Measurements from ENCODE around the gene MYBBP1A.
"Not testable (repeated sequence)": the region's sequence is repeated elsewhere in the genome, so short reads cannot be mapped to it uniquely, and the experiment has no call there.

The MYBBP1A gene

DNA sequence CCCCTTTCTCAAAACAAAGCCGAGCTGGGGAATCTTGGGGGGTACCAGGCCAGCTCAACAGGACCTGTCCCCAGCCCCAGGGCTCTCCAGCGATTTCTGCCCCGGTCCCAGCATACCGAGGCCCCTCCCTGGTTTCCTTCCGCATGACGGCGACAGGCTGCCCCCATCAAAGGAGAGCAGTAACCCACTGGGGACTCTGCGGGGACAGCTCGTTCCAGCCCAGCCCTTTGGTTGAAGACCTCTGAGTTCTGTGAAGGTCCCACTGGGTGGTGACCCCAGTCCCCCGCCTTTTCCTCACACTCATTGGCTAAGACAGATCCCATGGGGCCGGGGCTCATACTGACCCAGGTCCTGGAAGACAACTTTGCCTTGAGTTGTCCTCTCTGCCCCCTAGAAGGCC is 33.2 kb upstream of the MYBBP1A start:
- DNase-seq = no peak

DNA sequence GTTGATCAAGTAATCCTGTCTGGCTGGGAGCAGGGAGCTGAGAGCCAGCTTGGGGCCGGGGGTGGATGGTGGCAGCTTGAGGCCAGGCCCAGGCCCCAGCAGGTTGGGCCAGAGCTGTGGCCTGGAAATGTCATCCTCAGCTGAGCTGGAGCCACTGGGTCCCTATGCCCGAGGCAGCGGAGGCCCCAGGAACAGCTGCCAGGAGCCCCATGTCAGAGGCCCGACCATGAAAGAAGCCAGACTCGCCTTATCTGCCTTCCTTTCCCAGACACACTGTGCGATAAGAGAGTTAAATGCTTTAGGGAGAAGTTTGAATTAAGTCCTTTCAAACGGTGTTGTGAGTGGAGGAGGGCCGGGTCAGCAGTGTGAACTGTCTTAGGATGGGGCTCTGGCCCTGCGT is 32.6 kb upstream of the MYBBP1A start:
- DNase-seq = peak; percentile 52

DNA sequence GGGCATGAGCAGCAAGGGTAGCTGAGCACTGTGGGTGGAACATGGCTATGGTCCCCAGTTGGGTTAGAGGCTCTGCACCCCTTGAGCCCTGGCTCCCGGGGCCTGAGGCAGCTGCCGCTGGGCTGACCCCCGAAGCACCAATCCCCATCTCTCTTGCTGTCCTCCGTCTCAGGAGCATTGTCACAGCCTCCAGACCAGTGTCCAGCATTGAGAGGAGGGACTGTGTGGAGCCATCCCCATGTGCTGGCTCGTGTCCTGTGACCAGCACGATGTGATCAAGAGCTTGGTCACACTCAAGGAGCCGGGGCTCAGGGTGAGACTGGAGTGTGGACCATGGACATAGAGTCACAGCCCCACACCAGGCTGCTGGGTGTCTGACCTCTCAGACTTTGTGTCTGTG is 32.0 kb upstream of the MYBBP1A start:
- no peak for DNase-seq

DNA sequence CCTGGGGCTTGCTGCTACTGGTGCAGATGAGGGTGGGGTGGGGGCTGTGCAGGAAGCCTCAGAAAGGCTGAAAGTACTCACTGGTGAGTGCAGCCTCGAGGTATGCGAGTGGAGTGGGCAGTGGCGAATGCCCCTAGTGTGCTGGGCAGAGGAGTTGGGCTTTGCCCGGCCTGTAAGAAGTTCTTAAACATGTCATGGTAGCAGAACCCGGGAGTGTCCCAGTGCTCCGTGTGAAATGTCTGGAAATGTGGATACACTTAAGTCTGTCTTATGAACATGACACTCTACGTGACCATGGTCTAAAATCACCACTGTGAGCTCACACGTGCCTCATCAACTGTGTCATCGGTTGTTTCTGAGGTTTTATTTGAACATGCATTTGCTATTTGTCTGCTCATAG is 30.9 kb upstream of the MYBBP1A start:
- DNase-seq = no peak

DNA sequence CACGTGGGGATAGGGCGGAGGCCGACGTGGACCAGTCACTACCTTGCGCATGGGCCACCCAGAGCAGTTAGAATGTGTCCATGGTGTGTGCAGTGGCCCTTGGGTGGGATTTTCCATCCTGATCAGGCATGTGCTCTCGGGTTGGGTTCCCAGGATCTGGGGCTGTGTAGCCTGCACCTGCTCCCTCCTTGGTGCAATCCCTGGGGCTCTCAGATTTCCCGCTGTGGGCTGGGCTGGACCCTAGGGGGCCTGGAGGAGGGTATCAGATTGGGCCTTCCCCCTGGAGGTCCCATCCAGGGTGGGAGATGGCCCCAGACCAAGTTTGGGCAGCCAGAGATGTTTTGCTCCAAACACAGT is 30.4 kb upstream of the MYBBP1A start:
- no peak for DNase-seq

DNA sequence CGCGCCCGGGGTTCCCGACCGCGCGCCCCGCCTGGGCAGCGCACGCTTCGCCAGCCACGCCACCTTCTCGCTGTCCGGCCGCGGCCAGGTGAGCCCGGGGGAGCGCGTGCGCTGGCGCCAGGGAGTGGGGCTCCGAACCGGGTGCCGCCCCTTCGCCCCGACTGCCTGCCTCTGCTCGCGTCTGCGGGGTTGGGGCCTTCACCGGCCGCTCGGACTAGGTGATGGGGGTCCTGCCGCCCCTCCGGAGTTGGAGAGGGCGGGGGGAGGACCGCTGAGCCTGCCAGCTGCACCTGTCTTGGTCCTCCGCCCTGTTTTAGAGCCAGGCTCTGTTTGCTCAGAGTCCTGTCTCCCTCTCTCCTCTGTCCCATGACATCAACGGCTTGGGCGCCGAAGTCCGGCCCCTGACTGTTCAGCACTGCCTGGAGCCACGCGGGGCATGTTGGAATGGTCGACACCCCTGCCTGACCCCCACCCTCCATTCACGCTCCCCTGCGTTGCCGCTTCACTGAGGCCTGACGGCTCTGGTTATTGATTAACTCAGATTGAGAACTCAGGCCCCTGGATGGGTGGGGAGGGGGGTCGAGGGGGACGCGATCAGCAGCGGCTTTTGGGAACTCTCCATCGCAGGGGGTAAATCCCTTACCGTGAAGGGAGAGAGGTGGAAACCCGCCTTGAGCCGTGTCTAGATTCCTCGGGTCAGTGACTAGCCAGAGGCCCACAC is 29.9 kb upstream of the MYBBP1A start:
- DNase-seq = no peak

DNA sequence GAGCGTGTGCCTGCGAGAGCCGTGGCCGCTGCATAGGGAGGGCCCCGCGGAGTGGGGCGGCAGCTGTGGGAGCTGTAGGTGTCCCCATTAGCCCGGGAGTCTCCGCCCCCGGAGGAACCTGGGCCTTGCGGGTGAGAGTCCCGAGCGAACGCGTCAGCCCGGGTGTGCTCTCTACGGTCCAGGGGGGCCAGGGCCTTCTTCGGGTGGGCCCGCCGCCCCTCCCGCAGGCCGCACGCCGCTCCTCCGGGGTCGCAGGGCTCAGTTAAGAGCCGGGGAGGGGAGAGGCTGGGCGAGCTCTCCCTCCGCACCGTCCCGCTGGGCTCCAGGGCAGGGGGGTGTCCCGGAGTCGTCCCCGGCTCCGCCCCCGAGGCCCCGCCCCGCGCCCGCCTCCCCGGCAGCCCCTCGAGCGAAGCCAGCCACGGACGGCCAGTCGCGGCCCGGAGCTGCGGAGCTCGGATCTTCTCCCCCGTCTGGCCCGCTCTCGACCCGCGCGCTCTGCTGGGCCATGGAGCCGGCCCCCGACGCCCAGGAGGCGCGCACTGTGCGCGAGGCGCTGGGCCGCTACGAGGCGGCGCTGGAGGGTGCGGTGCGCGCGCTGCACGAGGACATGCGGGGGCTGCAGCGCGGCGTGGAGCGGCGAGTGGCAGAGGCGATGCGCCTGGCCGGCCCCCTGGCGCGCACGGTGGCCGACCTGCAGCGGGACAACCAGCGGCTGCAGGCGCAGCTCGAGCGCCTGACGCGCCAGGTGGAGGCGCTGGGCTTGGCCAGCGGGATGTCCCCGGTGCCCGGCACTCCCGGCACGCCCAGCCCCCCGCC is 29.1 kb upstream of the MYBBP1A start, which contains the start of gene SMTNL2:
TSS of gene SMTNL2 (plus strand) at position 429 of the 816 bp plus-strand sequence. CDS start at position 506, 77 bp downstream.
- DNase-seq = no peak

DNA sequence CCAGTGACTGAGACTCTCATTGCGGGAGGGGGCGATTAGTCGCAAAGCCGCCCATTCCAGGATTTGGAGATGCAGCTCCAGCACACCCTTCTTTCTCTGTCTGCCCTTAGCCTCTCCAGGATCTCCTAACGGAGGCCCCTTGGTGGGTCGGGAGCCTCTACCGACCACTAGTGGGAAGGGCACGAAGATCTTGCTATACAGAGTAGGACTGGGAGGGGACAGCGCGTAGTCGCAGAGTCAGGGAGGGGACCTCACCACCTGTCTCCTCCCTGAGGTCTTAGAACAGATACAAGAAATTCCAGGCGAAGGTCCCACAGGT is 28.6 kb upstream of the MYBBP1A start:
- DNase-seq = peak; percentile 27

DNA sequence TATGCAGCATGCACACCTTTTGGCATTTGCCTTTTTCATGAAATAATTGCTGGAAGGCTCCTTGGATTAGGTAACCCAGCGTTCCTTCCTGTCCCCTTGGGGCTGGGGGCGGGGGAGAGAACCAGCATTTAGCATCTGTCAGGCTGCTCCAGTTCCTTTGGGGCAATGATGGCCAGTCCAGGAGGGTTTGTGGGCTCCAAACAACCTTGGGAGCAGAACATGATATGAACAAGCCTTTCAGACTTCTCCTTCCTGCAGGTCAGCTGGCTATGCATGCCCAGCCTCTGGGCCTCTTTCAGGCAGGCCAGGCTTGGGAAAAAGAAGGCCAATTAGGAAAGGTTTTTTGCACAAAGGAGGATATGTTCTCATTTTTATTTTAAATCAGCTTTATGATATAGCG is 28.0 kb upstream of the MYBBP1A start:
- DNase-seq = no peak

DNA sequence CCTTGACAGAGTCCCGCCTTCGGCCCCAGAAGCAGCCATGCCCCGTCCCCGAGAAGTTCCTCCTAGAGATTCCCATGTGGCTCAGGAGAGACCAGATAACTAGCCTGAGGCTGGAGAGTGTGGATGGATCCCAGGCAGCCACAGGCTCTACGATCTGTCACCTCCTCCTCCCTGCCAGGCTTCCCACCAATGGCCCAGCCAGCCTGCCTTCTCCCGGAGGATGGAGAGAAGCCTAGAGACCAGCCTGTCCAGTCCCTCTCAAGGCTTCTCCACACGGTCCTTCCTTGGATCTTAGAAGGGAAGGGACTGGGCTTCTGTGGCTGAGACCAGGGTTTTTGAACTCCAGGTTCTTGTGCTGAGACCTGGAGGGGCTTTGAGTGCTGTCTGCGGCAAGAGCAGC is 27.5 kb upstream of the MYBBP1A start:
- DNase-seq = no peak

DNA sequence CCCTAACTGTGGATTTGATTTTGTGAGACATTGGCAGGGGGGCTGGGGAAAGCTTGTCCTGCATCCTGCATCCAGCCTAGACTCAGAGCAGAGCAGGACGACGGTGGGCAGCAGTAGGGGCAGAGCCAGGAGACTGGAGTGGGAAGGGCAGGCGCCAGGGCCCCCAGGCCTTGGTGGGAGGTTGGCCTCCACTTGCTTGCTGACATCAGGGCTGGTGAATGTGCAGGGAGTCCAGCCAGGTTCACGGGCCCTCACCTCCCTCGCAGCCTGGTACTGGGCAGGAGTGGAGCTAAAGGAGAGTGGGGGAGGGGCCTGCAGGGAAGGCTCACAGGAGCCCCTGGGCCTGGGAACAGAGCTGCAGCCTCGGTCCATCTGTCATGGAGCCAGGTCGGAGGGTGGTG is 26.9 kb upstream of the MYBBP1A start:
- no peak for DNase-seq

DNA sequence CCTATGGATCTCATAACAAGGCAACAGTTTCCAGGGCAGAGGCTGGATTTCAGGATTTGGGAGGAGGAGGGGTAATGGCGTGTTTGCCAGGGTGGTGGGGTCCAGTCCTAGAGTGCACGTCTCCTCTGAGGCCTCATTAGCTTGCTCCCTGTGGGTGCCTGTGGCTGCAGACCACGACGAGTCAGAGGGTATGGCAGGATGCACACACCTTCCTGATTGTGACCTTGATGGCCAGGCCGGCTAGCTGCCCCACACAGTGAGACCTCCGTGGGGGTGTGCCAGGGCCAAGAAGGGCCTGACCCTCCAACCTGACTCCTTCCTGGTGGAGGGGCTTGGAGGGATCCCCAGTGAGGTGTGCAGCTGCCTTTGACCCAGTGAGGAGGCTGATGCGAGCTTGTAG is 25.1 kb upstream of the MYBBP1A start:
- DNase-seq = no peak

DNA sequence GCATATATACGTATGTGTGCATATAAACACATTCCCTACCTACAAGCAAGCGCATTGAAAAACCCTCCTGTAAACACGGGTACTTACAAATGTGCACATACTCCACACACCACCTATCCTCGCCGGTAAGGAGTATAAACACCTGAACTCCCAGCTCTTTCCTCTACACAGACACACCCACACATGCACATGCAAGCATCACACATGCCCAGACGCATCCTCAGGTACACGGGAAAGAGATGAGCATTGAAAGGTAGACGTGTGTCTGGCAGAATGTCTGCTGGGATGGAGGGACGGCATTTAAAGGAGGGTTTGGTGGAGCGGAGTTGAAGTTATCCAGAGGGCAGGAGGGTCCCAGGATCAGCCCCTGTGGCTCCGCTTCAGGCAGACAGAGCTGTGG is 24.5 kb upstream of the MYBBP1A start:
- no peak for DNase-seq

DNA sequence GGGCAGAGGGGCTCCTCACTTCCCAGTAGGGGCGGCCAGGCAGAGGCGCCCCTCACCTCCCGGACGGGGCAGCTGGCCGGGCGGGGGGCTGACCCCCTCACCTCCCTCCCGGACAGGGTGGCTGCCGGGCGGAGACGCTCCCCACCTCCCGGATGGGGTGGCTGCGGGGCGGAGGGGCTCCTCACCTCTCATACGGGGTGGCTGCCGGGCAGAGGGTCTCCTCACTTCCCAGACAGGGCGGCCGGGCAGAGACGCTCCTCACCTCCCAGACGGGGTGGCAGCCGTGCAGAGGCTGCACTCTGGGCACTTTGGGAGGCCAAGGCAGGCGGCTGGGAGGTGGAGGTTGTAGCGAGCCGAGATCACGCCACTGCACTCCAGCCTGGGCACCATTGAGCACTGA is 23.2 kb upstream of the MYBBP1A start:
- not testable (repeated sequence) for DNase-seq

DNA sequence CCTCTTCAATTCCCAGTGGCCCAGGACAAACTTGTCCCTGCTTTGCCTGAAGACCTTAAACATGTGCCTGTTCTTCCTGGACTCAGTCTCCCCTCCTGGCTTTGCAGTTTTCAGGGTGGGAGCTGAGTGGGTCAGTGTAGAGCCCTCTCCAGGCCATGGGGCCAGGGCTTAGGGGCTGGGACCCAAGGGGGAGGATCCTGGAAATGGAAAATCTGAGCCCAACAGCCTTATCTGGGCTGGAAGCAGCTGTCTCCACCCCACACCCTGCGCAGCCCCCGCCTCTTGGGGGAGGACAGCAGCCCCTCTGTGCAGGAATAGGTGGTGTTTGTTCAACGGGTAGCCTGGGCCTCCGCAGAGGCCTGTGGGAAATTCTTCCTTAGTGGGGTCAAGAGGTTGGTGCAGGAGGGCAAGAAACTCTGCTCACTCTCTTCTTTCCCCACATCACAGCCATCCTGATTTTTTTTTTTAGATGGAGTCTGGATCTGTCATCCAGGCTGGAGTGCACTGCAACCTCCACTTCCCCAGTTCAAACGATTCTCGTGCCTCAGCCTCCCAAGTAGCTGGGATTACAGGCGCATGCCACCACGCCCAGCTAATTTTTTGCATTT is 22.3 kb upstream of the MYBBP1A start:
- DNase-seq = no peak

DNA sequence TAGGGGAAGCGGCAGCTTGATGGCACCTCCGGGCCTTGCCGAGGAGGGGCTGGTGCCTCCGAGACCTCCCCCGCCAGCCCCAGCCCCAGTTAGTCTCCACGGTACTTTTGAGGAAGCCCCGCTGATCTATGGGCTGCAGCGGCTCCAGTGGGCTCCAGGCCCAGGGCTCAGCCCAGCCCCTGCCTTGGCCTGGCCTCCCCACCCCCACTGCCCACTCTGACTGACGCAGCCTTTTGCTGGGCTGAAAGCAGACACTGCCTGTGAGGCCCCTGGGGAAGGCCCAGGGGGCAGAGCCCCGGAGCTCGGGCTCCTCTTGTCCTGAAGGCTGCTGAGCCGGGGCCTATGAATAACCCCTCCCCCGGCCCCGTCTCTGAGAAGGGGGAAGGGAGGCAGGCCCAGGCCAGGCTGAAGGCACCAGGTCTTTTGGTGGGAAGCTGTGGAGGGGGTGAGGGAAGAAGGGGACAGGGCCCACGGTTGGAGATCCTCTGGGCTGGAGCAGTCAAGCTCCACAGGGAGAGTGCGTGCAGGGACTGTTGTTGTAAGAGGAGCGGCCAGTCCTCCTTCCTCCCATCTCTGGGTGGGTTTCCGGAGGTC is 21.6 kb upstream of the MYBBP1A start:
- DNase-seq = no peak

DNA sequence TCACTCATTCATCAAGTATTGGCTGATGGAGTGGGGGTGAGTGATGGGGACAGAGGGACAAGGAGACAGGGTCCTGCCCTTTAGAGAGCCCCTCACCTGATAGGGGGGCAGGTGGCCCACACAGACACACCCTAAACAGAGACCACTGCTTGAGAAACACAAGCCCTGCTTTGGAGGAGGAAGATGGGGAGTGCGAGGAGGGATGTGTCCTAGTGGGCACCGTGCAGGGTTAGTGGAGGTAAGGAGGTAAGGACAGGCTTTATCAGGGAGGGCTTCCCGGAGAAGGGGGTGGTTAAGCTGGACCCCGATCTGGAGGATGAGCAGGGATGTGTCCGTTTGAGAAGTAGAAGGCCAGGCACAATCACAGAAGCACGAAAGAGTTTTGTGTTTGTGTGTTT is 21.0 kb upstream of the MYBBP1A start:
- DNase-seq = no peak

DNA sequence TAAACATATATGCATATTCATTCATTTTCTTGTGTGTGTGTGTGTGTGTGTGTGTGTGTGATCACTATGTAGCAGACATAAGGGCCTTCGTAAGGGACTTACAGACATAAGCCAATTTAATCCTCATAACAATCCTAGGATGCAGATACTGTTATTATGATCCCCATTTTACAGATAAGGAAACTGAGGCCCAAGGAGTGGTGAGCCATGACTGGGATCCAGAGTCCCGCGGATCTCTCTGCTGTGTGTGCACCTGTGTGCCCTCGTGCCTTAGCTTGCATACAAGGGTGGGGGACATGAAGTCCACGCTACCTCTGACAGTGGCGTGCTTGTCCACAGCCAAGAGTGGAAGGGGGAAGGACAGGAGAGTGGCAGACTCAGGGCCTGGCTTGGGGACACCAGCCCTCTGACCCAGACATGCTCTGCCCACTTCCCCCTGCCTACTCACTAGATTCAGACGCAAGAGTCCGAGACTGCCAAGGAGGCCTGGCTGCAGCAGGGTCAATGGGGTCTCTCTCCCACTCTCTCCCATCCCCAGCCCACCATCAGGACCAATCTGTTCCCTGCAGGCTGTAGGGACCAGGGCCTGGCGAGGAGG is 19.4 kb upstream of the MYBBP1A start:
- no peak for DNase-seq

DNA sequence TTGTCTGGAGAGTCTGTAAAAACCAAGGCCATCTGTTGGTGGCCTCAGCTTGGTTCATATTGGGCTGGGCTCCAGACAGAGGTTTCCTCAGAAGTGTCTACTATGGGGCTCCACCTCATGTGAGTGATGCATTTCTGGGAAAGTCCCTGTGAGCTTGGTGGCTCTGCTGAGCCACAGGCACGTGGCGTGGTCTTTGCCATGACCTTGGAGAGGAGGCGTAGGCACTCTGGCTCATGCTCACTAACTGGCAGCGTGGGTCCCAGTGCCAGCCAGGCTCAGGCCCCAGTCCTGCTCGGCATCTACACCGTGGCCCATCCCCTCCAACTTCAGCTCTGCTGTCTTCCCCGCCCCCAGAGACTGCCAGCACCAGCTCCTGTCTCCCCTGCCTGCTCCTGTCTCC is 18.5 kb upstream of the MYBBP1A start:
- no peak for DNase-seq

DNA sequence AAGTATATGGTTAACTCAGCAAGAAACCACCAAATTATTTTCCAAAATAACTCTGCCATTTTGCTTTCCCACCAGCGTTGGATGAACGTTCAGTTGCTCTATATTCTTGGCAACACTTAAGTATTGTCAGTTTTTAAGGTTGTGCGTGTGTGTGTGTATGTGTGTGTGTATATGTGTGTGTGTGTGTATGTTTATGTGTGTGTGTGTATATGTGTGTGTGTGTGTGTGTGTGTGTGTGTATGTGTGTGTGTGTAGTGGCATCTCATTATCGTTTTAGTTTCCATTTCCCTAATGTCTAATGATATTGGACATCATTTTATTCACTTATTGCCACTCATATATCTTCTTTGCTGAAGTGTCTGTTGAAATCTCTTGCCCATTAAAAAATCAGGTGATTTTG is 17.9 kb upstream of the MYBBP1A start:
- DNase-seq = no peak

DNA sequence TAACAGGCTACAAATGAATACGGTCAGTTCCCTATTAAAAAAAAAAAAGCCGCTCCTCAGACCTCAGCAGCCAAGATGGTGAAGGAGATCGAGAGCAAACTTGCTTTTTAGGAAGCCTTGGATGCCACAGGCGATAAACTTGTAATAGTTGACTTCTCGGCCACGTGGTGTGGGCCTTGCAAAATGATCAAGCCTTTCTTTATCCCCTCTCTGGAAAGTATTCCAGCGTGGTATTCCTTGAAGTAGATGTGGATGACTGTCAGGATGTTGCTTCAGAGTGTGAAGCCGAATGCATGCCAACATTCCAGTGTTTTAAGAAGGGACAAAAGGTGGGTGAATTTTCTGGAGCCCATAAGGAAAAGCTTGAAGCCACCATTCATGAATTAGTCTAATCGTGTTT is 16.9 kb upstream of the MYBBP1A start:
- DNase-seq = no peak

DNA sequence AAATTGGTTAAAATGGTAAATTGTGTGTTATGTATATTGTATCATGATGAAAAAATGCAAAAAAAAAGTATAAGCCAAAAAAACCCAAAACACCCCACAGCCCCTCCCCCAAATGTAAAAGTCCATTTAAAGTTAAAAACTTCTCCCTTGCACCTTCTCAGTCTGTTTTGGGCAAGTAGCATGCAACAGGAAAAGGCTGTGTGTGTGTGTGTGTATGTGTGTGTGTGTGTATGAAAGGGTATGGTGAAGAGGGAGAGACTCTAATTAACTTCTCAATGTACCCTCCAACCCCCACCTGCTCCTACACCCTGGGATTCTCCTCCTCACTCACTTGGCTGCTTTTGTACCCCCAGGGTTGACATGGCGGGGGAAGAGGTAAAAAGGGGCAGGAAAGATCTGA is 14.4 kb upstream of the MYBBP1A start:
- DNase-seq = no peak

DNA sequence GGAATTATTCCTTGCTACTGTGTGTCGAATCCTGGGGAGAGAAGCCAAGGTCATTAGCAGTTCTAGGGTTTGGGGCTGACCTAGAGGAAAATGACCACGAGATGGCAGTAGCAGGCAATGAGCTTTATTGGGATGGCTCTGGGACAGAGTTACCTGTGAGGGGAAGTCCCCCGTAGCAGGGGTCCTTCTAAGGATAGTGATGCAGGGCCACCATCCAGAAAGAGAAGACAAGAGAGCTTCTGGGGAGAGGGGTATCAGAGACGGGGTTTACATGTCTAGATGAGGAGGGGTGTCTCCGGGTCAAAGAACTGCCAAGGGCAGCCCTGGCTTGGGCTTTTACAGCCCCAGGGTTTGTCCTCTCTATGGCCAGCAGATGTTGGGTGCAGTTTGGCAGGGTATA is 11.6 kb upstream of the MYBBP1A start:
- DNase-seq = peak; percentile 71
